Duodenal mucosa (tissue), 2 donors: ENCODE data around the gene GCAT.
A peak's percentile ranks its signal among the peaks of the same experiment; 100 is the strongest.

Experiments used
- H3K27ac ChIP-seq: one replicate; pipeline ENCODE4 v1.7.0; 2013; ENCODE audit warnings: low read depth, low read length
- H3K27me3 ChIP-seq, 2 donors: one replicate each; pipeline ENCODE4 v1.7.0; 2013; ENCODE audit warnings: low read length in 2 of 2, control low read depth in 1 of 2; ENCODE audit not compliant: insufficient read depth in 2 of 2, control insufficient read depth in 1 of 2
- H3K36me3 ChIP-seq, 2 donors: one replicate each; pipeline ENCODE4 v1.7.0; 2013; ENCODE audit warnings: low read length in 2 of 2, control low read depth in 1 of 2; ENCODE audit not compliant: insufficient read depth in 2 of 2, control insufficient read depth in 1 of 2
- H3K4me1 ChIP-seq, 2 donors: one replicate each; pipeline ENCODE4 v1.7.0; 2013; ENCODE audit warnings: low read length in 2 of 2, control low read depth in 1 of 2; ENCODE audit not compliant: insufficient read depth in 2 of 2, control insufficient read depth in 1 of 2
- H3K4me3 ChIP-seq, 2 donors: one replicate each; pipeline ENCODE4 v1.7.0; 2013; ENCODE audit warnings: low read length in 2 of 2, low read depth in 1 of 2
- H3K9ac ChIP-seq, 2 donors: one replicate each; pipeline ENCODE4 v1.7.0; 2013; ENCODE audit warnings: low read length in 2 of 2, low read depth in 1 of 2
- H3K9me3 ChIP-seq, 2 donors: one replicate each; pipeline ENCODE4 v1.7.0; 2013; ENCODE audit warnings: low read length in 2 of 2, control low read depth in 1 of 2; ENCODE audit not compliant: control insufficient read depth in 1 of 2

Gene GCAT

DNA sequence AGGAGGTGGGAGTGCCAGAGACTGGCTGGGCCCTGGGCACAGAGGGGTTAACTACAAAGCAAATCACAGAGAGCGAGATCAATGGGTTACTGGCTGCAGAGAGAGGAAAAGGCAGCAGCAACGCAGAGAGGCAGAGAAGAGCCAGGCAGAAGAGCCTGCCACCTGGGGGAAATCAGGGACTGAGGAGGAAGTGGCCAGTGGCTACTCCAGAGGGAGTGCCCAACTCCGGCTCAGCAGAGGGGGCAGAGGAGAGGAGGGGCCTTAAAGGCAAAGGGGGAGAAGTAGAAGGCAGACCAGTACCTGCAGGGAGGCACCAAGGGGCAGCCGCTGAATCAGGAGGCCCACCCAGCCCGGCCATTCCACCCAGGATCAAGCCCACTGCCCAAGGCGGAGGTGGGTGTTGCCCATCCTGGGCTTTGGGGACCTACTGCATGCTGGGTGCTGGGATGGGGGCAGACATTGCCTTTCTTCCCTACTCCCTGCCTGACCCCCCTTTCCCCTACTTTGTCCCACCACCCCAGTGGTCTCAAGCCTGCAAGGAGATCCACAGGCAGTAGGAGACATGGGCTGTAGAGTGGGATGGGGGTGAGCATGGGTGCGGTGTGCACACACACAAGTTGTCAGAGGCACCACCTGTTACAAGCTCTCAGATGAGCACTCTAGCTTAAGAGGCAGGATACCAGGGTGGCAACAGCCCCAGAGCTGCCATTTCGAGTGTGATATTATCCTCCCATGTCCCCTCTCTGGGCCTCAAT lies 14.5 kb downstream of the GCAT start:
- H3K9ac ChIP-seq = no peak overlapping the region
- H3K27me3 ChIP-seq = peaks cover 9 to 16% of the 10 kb centered on the region in 2 donors
- no peaks in the 10 kb centered on the region for H3K9me3 ChIP-seq
- H3K36me3 ChIP-seq = no peaks in the 10 kb centered on the region
- no peak overlapping the region for H3K27ac ChIP-seq
- H3K4me3 ChIP-seq = no peak overlapping the region
- H3K4me1 ChIP-seq = peaks cover 13 to 17% of the 10 kb centered on the region in 2 donors

- Histone ChIP-seq H3K27ac (no peak within 1 kb of the TSS), H3K4me1 (peaks cover 6 to 9% of the 10 kb centered on the region in 2 donors), H3K36me3 (no peaks in the 10 kb centered on the region), H3K4me3 (no peak within 1 kb of the TSS), H3K9me3 (no peaks in the 10 kb centered on the region), H3K27me3 (peaks cover 9 to 16% of the 10 kb centered on the region in 2 donors), H3K9ac (no peak within 1 kb of the TSS)
Observed at GRCh38 chr22:37823134-37823985, 15.6 kb downstream of the GCAT start, which contains the start of gene GALR3. Gene GALR3 (plus strand): TSS chr22:37823382. CDS start chr22:37823407, 25 bp downstream.

DNA sequence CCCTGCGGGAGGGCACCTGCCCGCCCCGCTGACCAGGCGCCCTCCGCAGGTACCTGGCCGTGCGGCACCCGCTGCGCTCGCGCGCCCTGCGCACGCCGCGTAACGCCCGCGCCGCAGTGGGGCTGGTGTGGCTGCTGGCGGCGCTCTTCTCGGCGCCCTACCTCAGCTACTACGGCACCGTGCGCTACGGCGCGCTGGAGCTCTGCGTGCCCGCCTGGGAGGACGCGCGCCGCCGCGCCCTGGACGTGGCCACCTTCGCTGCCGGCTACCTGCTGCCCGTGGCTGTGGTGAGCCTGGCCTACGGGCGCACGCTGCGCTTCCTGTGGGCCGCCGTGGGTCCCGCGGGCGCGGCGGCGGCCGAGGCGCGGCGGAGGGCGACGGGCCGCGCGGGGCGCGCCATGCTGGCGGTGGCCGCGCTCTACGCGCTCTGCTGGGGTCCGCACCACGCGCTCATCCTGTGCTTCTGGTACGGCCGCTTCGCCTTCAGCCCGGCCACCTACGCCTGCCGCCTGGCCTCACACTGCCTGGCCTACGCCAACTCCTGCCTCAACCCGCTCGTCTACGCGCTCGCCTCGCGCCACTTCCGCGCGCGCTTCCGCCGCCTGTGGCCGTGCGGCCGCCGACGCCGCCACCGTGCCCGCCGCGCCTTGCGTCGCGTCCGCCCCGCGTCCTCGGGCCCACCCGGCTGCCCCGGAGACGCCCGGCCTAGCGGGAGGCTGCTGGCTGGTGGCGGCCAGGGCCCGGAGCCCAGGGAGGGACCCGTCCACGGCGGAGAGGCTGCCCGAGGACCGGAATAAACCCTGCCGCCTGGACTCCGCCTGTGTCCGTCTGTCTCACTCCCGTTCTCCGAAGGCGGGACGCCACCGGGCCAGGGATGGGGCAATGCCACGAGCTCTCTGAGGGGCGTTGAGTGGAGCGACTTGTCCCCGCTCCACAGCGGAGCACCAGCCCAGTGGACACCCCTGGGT lies 17.2 kb downstream of the GCAT start:
- H3K9ac ChIP-seq = no peak overlapping the region
- peaks cover 8 to 9% of the 10 kb centered on the region in 2 donors for H3K36me3 ChIP-seq
- no peaks in the 10 kb centered on the region for H3K4me1 ChIP-seq
- peaks cover 9 to 11% of the 10 kb centered on the region in 2 donors for H3K27me3 ChIP-seq
- H3K27ac ChIP-seq = no peak overlapping the region
- H3K4me3 ChIP-seq = peak overlapping the region in 1 of 2 donors; percentile 53
- H3K9me3 ChIP-seq = no peaks in the 10 kb centered on the region

- Histone ChIP-seq H3K9me3 (no peaks in the 10 kb centered on the region), H3K4me1 (no peaks in the 10 kb centered on the region), H3K9ac (no peak overlapping the region), H3K27me3 (peaks cover 9 to 11% of the 10 kb centered on the region in 2 donors), H3K36me3 (peaks cover 26 to 29% of the 10 kb centered on the region in 2 donors), H3K4me3 (no peak overlapping the region), H3K27ac (no peak overlapping the region)
Observed at GRCh38 chr22:37827056-37827455, 19.3 kb downstream of the GCAT start.

GRCh38 chr22:37830093-37830842 lies 22.5 kb downstream of the GCAT start:
- Histone ChIP-seq H3K27me3 (no peaks in the 10 kb centered on the region), H3K9ac (no peak overlapping the region), H3K9me3 (no peaks in the 10 kb centered on the region), H3K4me3 (no peak overlapping the region), H3K36me3 (peaks cover 47 to 53% of the 10 kb centered on the region in 2 donors), H3K4me1 (no peaks in the 10 kb centered on the region), H3K27ac (no peak overlapping the region)

DNA sequence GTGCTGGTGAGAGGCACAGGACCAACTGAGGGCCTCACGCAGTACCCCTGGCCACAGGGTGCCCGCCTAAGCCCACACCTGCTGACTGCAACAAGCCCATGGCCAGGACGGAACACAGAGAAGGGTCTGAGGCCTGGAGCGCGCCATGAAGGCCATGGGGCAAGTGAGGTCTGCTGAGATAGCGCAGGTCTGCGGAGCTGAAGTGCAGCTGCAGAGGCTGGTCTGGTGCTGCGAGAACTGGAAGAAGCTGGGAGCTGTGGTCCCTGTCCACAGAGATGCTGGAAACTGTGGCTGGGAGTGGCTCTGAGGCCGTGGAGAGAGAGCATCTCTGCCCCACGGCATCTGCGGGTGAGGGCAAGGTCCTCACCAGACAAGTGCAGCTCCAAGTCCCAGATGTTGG lies 23.7 kb downstream of the GCAT start:
- Histone ChIP-seq H3K27me3 (no peaks in the 10 kb centered on the region), H3K27ac (no peak overlapping the region), H3K36me3 (peaks cover 47 to 53% of the 10 kb centered on the region in 2 donors), H3K4me3 (no peak overlapping the region), H3K9ac (no peak overlapping the region), H3K4me1 (no peaks in the 10 kb centered on the region), H3K9me3 (no peaks in the 10 kb centered on the region)

DNA sequence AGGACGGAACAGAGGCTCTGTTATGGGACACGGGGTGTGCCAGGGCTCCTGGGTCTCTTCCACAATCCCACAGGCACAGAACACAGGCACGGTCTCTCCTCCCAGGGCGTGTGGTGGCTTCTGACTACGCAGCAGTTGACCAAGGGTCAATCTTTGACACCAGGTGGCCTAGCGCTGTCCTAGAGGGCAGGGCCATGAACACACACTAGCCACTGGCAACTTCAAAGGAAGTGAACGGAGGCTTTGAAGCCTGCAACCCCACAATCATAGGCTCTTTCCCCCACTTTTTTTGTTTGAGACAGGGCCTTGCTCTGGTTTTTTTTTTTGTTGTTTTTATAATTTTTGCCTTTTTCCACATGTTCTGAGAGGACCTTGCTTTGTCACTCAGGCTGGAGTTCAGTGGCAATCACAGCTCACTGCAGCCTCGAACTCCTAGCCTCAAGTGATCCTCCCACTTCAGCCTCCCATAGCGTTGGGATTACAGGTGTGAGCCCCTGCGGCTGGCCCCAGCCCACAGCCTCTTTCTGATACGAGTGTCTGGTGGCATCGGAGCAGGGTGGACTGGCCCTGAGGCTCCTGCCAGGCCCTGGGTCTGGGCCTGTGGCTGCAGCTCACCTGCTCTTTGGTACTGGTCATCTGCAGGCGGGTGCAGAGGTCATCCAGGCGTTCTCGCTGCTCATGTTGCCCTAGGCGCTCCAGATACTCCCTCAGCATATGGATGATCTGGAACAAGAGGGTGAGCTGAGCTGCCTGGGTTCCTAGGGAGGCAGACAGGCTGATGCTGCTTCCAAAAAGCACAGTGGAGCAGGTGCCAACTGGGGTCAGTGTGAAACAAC lies 24.5 kb downstream of the GCAT start:
- H3K4me3 ChIP-seq = no peak overlapping the region
- H3K4me1 ChIP-seq = no peaks in the 10 kb centered on the region
- peaks cover 49 to 56% of the 10 kb centered on the region in 2 donors for H3K36me3 ChIP-seq
- no peaks in the 10 kb centered on the region for H3K27me3 ChIP-seq
- H3K27ac ChIP-seq = no peak overlapping the region
- no peaks in the 10 kb centered on the region for H3K9me3 ChIP-seq
- no peak overlapping the region for H3K9ac ChIP-seq

DNA sequence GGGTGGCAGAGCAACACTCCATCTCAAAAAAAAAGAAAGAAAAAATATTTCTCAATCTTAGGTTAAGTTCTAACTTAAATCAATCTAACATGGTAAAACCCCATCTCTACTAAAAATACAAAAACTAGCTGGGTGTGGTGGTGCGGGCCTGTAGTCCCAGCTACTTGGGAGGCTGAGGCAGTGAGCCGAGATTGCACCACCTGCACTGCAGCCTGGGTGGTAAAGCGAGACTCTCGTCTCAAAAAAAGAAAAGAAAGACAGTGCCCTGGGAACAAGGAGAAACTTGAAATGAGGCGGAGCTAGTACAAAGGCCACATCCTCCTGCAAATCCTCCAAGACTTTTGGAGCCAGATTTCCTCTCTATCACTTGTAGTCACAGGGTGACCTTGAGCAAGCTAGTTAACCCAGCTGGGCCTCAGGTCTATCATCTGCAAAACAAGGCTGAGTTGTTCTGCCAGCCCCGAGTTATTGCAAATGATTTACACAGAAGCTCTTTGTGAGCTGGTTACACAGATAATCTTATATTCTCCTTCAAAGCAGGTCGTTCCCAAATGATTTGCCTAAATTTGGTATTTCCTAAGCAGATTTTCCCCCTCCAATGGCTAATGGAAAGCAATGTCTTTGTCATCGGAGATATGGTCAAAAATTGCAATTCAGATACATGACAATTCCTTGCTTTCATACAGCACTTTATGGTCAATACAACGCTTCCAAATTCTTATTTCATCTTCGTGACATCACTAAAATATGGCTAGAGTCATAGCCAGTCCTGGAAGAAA lies 34.5 kb downstream of the GCAT start:
- H3K4me1 ChIP-seq = peaks cover 12 to 14% of the 10 kb centered on the region in 2 donors
- H3K9ac ChIP-seq = no peak overlapping the region
- H3K36me3 ChIP-seq = peaks cover 9 to 22% of the 10 kb centered on the region in 2 donors
- H3K4me3 ChIP-seq = peak overlapping the region; percentile 9 to 23
- no peaks in the 10 kb centered on the region for H3K9me3 ChIP-seq
- no peaks in the 10 kb centered on the region for H3K27me3 ChIP-seq
- H3K27ac ChIP-seq = no peak overlapping the region
